ENCODE results near the gene ARID5B. TPM values are rescaled to one million over a fixed set of nuclear protein-coding genes. Genes with fewer than 3 reads are reported as not detected.

ARID5B gene
- total RNA-seq, 2 experiments from 2014 or later, result 26.7 to 28.3 TPM

DNA sequence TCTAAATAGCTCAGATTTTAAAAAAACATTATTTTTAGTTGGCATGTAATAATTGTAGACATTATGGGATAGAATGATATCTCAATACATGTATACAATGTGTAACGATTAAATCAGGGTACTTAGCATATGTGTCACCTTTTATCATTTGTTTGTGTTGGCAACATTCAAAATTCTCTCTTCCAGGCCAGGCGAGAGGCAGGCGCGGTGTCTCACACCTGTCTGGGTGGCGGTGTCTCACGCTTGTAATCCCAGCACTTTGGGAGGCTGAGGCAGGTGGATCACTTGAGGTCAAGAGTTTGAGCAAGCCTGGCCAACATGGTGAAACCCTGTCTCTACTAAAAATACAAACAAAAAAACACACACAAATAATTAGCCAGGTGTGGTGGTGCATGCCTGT, 215.4 kb downstream of the ARID5B start:
- Mint-ChIP-seq H3K36me3 (ENCODE audit: low read depth) (peaks cover 4% of the 10 kb centered on the region), H3K4me1 (ENCODE audit: low read depth) (peaks cover 20% of the 10 kb centered on the region), H3K27me3 (no peaks in the 10 kb centered on the region), H3K27ac (no peak overlapping the region), H3K9me3 (peaks cover 3% of the 10 kb centered on the region), H3K4me3 (no peak overlapping the region)
- DNase-seq (no peak), ATAC-seq (no peak)
- ChIA-PET CTCF (interaction anchor here (0.6 kb wide), 1 partner anchor 78 kb away, joined by 3 read pairs; no protein-coding TSS in a partner anchor), POLR2A (interaction anchor here (0.7 kb wide), 1 partner anchor 10 kb away, joined by 3 read pairs; no protein-coding TSS in a partner anchor)
- TF ChIP-seq, protein P1, sequence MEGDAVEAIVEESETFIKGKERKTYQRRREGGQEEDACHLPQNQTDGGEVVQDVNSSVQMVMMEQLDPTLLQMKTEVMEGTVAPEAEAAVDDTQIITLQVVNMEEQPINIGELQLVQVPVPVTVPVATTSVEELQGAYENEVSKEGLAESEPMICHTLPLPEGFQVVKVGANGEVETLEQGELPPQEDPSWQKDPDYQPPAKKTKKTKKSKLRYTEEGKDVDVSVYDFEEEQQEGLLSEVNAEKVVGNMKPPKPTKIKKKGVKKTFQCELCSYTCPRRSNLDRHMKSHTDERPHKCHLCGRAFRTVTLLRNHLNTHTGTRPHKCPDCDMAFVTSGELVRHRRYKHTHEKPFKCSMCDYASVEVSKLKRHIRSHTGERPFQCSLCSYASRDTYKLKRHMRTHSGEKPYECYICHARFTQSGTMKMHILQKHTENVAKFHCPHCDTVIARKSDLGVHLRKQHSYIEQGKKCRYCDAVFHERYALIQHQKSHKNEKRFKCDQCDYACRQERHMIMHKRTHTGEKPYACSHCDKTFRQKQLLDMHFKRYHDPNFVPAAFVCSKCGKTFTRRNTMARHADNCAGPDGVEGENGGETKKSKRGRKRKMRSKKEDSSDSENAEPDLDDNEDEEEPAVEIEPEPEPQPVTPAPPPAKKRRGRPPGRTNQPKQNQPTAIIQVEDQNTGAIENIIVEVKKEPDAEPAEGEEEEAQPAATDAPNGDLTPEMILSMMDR (IDR thresholded peaks at IDR 0.05), result no peak
- intact Hi-C loops (cut with micrococcal nuclease), result no loop called here

DNA sequence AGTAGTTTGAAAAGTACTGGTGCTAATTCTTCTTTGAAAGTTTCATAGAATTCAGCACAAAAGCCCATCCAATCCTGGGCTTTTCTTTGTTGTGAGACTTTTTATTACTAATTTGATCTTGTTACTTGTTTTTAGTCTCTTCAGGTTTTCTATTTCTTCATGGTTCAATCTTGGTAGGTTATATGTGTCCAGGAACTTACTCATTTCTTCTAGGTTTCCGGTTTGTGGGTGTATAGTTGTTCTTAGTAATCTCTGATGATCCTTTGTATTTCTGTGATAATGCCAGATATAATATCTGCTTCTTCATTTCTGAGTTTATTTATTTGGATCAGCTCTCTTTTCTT, 219.7 kb downstream of the ARID5B start:
- DNase-seq (no peak), ATAC-seq (peak; percentile 79)
- intact Hi-C loops (cut with micrococcal nuclease), result no loop called here
- peak overlapping the region; percentile 74 for H3K27ac Mint-ChIP-seq
- H3K4me1 Mint-ChIP-seq (ENCODE audit: low read depth), result peaks cover 13% of the 10 kb centered on the region
- H3K36me3 Mint-ChIP-seq (ENCODE audit: low read depth), result peaks cover 13% of the 10 kb centered on the region
- ChIA-PET CTCF (no interaction called here), POLR2A (no interaction called here)
- peaks cover 21% of the 10 kb centered on the region for H3K9me3 Mint-ChIP-seq
- no peak overlapping the region for H3K4me3 Mint-ChIP-seq
- H3K27me3 Mint-ChIP-seq, result no peaks in the 10 kb centered on the region
- TF ChIP-seq, protein P1 (IDR thresholded peaks at IDR 0.05), result no peak

DNA sequence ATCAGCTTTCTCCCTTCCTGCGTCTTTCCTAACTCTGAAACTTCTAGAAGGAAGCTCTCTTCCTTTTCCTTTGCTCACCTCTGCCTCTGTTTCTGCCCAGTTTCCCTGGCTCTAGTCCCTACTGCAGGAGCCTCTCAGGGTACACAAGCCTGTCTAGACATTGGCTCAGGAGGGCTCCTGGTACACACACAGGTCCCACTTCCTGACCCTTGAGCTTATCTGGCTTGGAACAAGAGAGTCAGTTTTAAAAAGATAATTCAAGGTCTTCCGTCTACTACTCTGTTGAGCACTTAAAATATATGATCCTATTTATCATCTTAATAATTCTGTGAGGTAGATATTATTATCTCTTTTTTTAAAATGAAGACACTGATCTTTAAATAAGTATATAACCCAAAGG, 226.5 kb downstream of the ARID5B start:
- DNase-seq, result no peak
- TF ChIP-seq, protein P1 (IDR thresholded peaks at IDR 0.05), result no peak
- Mint-ChIP-seq H3K27me3 (no peaks in the 10 kb centered on the region), H3K4me3 (no peak overlapping the region), H3K4me1 (ENCODE audit: low read depth) (peaks cover 5% of the 10 kb centered on the region), H3K27ac (peak overlapping the region; percentile 3), H3K36me3 (ENCODE audit: low read depth) (peaks cover 11% of the 10 kb centered on the region), H3K9me3 (peaks cover 23% of the 10 kb centered on the region)
- no peak for ATAC-seq
- ChIA-PET CTCF (interaction anchor here (0.7 to 1.1 kb wide), 3 partner anchors 8 to 112 kb away, joined by 3 read pairs; no protein-coding TSS in a partner anchor), POLR2A (interaction anchor here (1.2 kb wide), 1 partner anchor 87 kb away, joined by 3 read pairs; no protein-coding TSS in a partner anchor)
- intact Hi-C loops (cut with micrococcal nuclease), result no loop called here

DNA sequence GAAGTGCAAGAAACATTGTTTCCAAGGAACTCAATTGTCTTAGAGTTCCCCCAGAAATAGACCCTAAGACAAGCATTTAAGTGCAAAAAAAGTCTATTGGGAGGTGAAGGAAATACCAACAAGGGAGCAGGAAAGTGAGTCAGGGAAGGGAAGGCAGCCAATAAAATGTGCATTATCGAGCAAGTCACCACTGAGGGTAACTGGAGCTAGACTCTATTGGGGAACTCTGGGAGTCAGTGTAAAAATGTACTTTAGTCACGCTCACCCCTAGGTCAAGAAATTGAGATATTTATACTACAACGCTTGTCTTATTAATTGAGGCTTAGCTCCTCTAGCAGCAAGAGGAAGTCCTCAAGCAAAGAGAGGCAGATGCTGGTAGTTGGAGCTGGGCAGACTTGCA, 229.4 kb downstream of the ARID5B start:
- Mint-ChIP-seq H3K27ac (no peak overlapping the region), H3K36me3 (ENCODE audit: low read depth) (peaks cover 9% of the 10 kb centered on the region), H3K4me3 (no peak overlapping the region), H3K4me1 (ENCODE audit: low read depth) (peaks cover 12% of the 10 kb centered on the region), H3K9me3 (peaks cover 15% of the 10 kb centered on the region), H3K27me3 (no peaks in the 10 kb centered on the region)
- intact Hi-C loops (cut with micrococcal nuclease), result no loop called here
- no peak for DNase-seq
- ChIA-PET CTCF (no interaction called here), POLR2A (no interaction called here)
- no peak for ATAC-seq
- TF ChIP-seq, protein P1 (IDR thresholded peaks at IDR 0.05), result no peak

DNA sequence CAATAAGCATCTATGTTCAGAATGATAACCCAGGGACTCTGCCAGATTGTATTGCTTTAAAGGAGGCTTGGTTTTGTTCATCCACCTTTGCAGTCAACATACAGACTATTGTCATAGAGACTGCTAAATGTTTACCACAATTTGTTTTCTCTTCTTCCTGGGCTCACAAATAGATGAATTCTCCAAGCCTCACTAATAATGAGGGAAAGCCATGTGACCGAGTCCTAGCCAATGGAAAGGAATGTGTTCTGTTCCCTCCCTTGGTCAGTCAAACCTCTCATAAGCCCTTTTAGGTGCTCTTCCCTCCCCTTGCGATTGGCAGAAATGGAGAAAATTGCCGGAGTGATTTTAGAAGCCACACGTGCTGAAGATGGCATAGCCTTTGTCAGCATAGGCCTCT, 230.2 kb downstream of the ARID5B start:
- ChIA-PET CTCF (no interaction called here), POLR2A (no interaction called here)
- intact Hi-C loops (cut with micrococcal nuclease), result no loop called here
- peaks cover 12% of the 10 kb centered on the region for H3K4me1 Mint-ChIP-seq (ENCODE audit: low read depth)
- DNase-seq (no peak), ATAC-seq (no peak)
- H3K4me3 Mint-ChIP-seq, result no peak overlapping the region
- TF ChIP-seq, protein P1 (IDR thresholded peaks at IDR 0.05), result no peak
- H3K9me3 Mint-ChIP-seq, result peaks cover 14% of the 10 kb centered on the region
- H3K27me3 Mint-ChIP-seq, result no peaks in the 10 kb centered on the region
- peaks cover 9% of the 10 kb centered on the region for H3K36me3 Mint-ChIP-seq (ENCODE audit: low read depth)
- H3K27ac Mint-ChIP-seq, result no peak overlapping the region
